HG03139 (cell line): ENCODE data around the gene MIPEP.

Experiments used
- ATAC-seq: cut with Tn5 transposase; IDR thresholded peaks from one replicate; pipeline ENCODE4 v1.9.1; 2021; ENCODE audit not compliant: unreplicated experiment

Gene MIPEP

GRCh38 chr13:23722726-23723453 is 166.3 kb downstream of the MIPEP start:
- ATAC-seq: no peak

- no peak for ATAC-seq
These were observed 170.2 kb downstream of the MIPEP start for GRCh38 chr13:23718996-23719395.

- no peak for ATAC-seq
These were observed 172.8 kb downstream of the MIPEP start for GRCh38 chr13:23716401-23716800.

GRCh38 chr13:23715762-23716235 is 173.4 kb downstream of the MIPEP start:
- ATAC-seq: no peak

- ATAC-seq: no peak
These were observed 174.0 kb downstream of the MIPEP start for GRCh38 chr13:23715092-23715761.

- ATAC-seq: no peak
These were observed 174.5 kb downstream of the MIPEP start for GRCh38 chr13:23714672-23715071.

GRCh38 chr13:23711355-23711754 is 177.8 kb downstream of the MIPEP start:
- no peak for ATAC-seq

- ATAC-seq: no peak
These were observed 178.8 kb downstream of the MIPEP start for GRCh38 chr13:23710366-23710765.

GRCh38 chr13:23709536-23709935 is 179.7 kb downstream of the MIPEP start:
- no peak for ATAC-seq

- no peak for ATAC-seq
These were observed 181.5 kb downstream of the MIPEP start for GRCh38 chr13:23707674-23708073.

GRCh38 chr13:23705583-23705982 is 183.6 kb downstream of the MIPEP start:
- ATAC-seq: no peak

- no peak for ATAC-seq
These were observed 185.8 kb downstream of the MIPEP start for GRCh38 chr13:23703246-23703860.

- no peak for ATAC-seq
These were observed 187.6 kb downstream of the MIPEP start for GRCh38 chr13:23701636-23702035.

- ATAC-seq: no peak
These were observed 188.0 kb downstream of the MIPEP start for GRCh38 chr13:23701186-23701585.

GRCh38 chr13:23699271-23699670 is 189.9 kb downstream of the MIPEP start:
- ATAC-seq: no peak

GRCh38 chr13:23697772-23698313 is 191.4 kb downstream of the MIPEP start:
- ATAC-seq: no peak

GRCh38 chr13:23696610-23697009 is 192.6 kb downstream of the MIPEP start:
- ATAC-seq: no peak

- ATAC-seq: peak; percentile 93
These were observed 193.3 kb downstream of the MIPEP start for GRCh38 chr13:23695711-23696464.

GRCh38 chr13:23695196-23695595 is 194.0 kb downstream of the MIPEP start:
- ATAC-seq: no peak

- no peak for ATAC-seq
These were observed 196.4 kb downstream of the MIPEP start for GRCh38 chr13:23692816-23693215.

GRCh38 chr13:23690668-23691067 is 198.5 kb downstream of the MIPEP start:
- no peak for ATAC-seq
